GM19452 (cell line): ENCODE measurements around the gene PRELP.
"Not testable (repeated sequence)": the region's sequence is repeated elsewhere in the genome, so short reads cannot be mapped to it uniquely, and the experiment has no call there.

ENCODE experiments used
- ATAC-seq: cut with Tn5 transposase; IDR thresholded peaks from one replicate; pipeline ENCODE4 v1.9.1; 2021; ENCODE audit not compliant: unreplicated experiment

PRELP gene

DNA sequence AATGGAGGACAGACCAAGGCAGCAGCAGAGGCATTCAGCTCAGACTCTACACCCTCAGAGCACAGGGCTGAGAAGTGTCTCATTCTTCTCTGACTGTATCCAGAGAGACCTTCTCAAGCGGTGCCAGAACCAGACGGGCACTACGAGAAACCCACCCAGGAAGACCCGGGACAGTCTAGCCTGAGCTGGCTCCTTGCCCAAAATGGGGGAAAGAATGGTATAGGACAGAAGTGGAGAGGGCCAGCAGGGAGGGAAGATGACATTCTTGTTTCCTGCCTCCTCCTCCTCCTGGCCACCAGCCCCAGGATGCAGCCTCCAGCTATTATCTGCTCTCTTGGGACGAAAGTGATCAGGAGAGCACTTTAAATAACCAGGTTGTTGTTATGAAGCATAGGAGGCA lies 22.6 kb upstream of the PRELP start:
- no peak for ATAC-seq

DNA sequence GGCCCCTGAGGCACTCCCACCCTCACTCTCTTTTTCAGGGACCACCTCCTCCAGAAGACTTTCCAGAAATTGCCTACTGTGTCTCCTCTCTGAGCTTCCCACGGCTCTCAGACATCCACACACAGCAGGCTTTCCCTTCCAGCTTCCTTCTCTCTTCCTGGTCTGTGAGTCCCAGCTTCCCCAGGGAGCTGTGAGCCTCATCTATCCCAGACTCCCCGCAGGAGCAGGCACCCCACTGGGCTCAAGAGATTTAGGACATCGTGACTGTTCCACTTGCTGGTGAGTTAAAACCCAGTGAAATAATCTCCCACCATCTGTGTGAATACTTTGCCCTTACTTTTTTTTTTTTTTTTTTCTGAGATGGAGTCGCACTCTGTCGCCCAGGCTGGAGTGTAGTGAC lies 22.0 kb upstream of the PRELP start:
- ATAC-seq: no peak

DNA sequence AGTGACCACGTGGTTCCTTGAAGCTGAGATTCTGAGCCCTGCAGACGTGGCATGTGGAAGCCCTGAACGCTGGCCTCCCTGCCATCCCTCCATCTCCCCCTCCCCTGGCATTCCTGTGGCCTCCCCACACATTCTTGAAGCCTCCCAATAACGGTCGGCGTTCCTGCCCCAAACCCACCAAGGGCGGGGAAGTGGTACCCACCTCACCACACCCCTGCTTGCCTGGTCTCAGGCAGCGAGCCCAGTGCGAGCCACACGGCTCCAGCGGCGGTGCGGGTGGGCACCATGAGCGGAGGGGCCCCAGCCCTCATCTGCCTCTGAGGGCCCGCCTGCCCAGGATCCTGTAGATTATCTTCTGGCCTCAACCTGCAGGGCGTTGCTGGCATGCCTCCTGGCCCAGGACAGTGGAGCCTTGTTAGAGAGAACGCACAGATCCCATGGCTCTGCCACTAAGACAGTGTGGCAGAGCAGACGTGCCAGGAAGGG lies 20.6 kb upstream of the PRELP start:
- no peak for ATAC-seq

GRCh38 chr1:203455706-203456105 lies 19.9 kb upstream of the PRELP start:
- ATAC-seq: no peak

- ATAC-seq: no peak
Measured at GRCh38 chr1:203456577-203456976, 19.0 kb upstream of the PRELP start.

- ATAC-seq: no peak
Measured at GRCh38 chr1:203458078-203458477, 17.5 kb upstream of the PRELP start.

DNA sequence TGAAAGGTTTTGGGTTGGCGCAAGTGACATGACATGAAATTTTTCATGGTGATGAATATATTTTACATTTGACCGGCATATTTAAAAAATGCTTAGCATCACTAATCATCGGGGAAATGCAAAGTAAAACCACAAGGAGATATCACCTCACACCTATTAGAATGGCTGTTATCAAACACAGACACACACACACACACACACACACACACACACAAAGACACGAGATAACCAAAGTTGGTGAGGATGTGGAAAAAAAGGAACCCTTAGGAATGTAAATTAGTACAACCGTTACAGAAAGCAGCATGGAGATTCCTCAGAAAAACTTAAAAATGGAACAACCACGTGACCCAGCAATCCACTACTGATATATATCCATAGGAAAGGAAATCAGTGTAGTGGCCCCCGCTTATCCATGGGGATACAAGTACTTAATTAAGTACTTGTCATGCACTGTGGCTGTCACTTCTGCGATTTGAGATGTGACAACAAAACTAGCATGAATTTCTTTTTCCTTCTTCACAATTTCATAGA lies 15.9 kb upstream of the PRELP start:
- ATAC-seq: no peak

- no peak for ATAC-seq
Measured at GRCh38 chr1:203461717-203462116, 13.9 kb upstream of the PRELP start.

DNA sequence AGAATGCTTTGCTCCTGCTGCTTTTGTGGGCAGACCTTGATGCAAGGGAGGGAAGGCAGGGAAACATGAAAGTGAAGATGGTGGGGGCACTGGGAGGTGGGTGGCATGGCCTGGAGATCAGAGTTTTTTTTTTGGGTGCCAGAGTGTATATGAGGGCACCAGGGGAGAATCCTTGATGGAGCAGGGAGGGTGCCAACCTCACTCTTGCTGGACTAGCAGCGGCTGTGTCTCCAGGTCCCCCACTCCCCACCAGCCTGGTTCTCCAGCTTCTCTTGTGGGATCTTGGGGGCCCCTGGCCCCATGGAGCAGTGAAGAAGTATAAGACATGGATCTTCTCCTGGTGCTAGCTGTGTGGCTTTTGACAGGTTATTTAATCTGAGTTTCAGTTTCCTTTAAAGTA lies 13.5 kb upstream of the PRELP start:
- no peak for ATAC-seq

GRCh38 chr1:203462878-203463277 lies 12.7 kb upstream of the PRELP start:
- no peak for ATAC-seq

- no peak for ATAC-seq
Measured at GRCh38 chr1:203463469-203464062, 12.0 kb upstream of the PRELP start.

GRCh38 chr1:203464226-203464625 lies 11.4 kb upstream of the PRELP start:
- no peak for ATAC-seq

DNA sequence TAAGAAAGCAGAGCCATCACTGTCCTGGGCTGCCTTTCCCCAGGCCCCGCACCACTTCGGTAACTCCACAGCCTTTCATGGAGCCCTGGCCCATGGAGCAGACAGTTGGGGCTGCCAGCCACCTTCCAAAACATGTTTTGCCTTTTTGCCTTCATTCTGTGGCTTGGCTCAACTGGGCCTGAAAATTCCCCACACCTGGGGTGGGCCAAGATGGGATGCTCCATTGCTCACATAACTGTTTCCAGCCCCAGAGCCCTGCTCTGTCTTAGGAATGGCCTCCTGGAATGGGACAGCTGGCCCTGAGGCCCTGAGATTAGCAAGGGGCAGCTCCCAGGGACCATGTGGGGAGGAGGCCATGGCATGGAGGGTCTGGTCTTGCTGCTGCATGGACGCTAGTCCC lies 10.9 kb upstream of the PRELP start:
- ATAC-seq: no peak

DNA sequence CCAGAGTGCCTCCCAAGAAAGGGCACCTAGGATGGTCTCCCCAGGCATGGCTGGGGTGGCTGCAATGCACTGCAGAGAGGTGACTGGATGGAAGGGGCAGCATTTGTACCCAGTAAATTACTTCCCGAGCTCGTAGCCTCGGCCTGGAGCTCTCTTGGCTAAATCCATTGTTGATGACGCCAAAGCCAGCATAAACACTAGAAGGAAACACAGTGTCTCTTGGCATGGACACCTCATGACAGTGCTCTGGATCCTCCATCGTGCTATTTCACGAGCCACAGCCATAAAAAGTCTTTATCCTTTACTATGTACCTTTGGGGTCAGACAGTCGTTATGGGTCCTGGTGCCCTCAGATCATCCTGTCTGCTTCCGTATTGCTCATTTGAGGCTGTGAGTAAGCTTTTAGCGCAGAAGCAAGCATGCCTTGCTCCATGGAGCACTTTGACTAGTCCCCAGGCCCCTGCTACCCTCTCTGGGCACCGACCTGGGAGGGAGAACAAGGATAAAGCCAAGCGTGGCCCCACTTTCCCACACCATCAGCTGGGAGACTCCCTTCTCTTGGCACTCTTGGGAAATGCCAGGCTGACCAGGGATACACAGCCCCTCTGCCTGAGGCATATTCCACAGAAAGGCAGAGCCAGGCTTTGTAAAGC lies 10.3 kb upstream of the PRELP start:
- no peak for ATAC-seq

- ATAC-seq: no peak
Measured at GRCh38 chr1:203465948-203466347, 9.7 kb upstream of the PRELP start.

- not testable (repeated sequence) for ATAC-seq
Measured at GRCh38 chr1:203466906-203467549, 8.6 kb upstream of the PRELP start.

GRCh38 chr1:203467550-203467921 lies 8.1 kb upstream of the PRELP start:
- no peak for ATAC-seq

- ATAC-seq: no peak
Measured at GRCh38 chr1:203468326-203468725, 7.3 kb upstream of the PRELP start.

GRCh38 chr1:203470240-203470639 lies 5.4 kb upstream of the PRELP start:
- ATAC-seq: no peak

- ATAC-seq: no peak
Measured at GRCh38 chr1:203471841-203472240, 3.8 kb upstream of the PRELP start.

DNA sequence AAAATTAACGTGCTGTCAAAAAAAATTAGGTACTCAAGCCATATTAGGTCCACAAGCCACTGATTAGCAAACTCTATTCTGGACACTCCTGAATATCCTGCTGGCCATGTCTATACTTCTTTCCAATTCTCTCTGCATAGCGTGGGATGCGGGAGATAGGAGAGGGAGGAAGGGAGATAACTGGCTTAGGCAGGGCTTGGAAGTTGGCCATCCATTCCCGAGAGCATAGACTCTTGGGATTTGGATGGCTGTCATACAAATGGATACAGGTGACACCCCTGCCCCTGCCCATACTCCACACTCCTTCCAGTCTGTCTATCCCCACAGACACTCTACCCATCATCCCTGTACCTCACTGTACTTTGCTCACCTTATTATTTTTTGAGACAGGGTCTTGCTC lies 2.3 kb upstream of the PRELP start:
- no peak for ATAC-seq

- no peak for ATAC-seq
Measured at GRCh38 chr1:203473781-203474305, 1.8 kb upstream of the PRELP start.
